Vagina (tissue), 2 donors: Measurements from ENCODE around the gene KCNG1.

Experiments used
- CTCF ChIP-seq, 3 experiments: fragments of 450-650 bp in 2 of 3; fragments of 200-600 bp in 1 of 3; sonication (generic) in 1 of 3; IDR thresholded peaks; one replicate each; pipeline ENCODE4 v1.5.1; 2017 to 2019; ENCODE audit warnings: antibody characterized with exemption in 3 of 3, mild to moderate bottlenecking in 2 of 3, moderate library complexity in 2 of 3
- POLR2AphosphoS5 ChIP-seq, 2 donors: sonication (generic); formaldehyde crosslinking; IDR thresholded peaks; one replicate each; pipeline ENCODE4 v1.9.0; 2017; ENCODE audit warnings: antibody characterized with exemption in 2 of 2, mild to moderate bottlenecking in 2 of 2, low read depth in 1 of 2; ENCODE audit not compliant: insufficient read depth in 1 of 2

GRCh38 chr20:50993876-50994275 is 29.0 kb downstream of the KCNG1 start:
- TF ChIP-seq CTCF (IDR thresholded peaks at IDR 0.05) (no peak), POLR2AphosphoS5 (IDR thresholded peaks at IDR 0.05; ENCODE audit: insufficient read depth in 1 of 2, low read depth in 1 of 2) (no peak)
